GM19438 (cell line): ENCODE data around the gene SASH3.

Experiments used
- ATAC-seq: cut with Tn5 transposase; IDR thresholded peaks from one replicate; pipeline ENCODE4 v1.9.1; 2021; ENCODE audit warnings: low read depth; ENCODE audit not compliant: unreplicated experiment

SASH3 gene

GRCh38 chrX:129781680-129782495, 2.1 kb downstream of the SASH3 start:
- no peak for ATAC-seq

DNA sequence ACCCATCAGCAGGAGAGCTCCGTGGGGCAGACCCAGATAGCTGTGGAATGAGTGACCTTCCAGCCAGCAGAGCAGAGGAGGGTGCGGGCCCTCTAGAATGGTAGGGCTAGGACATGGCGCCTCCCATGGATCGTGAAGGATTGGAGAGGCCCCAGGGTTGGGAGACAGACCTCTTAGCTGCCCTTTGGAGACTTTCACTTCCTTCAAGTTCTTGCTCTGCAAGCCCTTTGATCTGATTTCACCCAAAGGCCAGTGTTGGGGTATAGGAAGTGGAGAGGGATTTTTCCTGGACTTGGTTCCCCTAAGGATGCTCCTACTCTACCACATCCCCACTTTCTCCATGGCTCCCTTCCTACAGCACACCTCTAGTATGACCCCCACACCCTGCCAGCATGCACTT, 3.0 kb downstream of the SASH3 start:
- ATAC-seq: no peak

DNA sequence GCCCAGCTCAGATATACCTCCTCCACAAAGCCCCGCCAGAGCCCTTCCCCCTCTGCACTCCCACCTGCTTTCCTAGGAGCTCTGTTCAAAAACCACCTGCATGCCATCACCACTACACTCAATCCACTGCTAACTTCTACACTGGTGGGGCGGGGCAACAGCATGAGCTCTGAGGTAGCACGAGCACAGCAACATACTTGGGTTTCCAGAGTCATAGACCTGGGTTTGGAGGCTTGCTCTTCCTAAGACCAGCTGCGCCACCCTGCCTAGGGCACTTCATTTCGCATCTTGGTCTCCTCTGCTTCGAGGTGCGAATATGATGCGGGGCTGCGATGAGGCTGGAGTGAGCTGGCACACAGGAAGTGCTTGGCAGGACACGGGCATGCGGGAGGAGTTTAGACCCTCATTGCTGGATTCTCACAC, 3.6 kb downstream of the SASH3 start:
- ATAC-seq: no peak

GRCh38 chrX:129784371-129784770, 4.6 kb downstream of the SASH3 start:
- no peak for ATAC-seq

GRCh38 chrX:129785160-129785947, 5.6 kb downstream of the SASH3 start:
- no peak for ATAC-seq

GRCh38 chrX:129786210-129786651, 6.5 kb downstream of the SASH3 start:
- ATAC-seq: peak; percentile 78

GRCh38 chrX:129787336-129788055, 7.7 kb downstream of the SASH3 start:
- ATAC-seq: no peak

DNA sequence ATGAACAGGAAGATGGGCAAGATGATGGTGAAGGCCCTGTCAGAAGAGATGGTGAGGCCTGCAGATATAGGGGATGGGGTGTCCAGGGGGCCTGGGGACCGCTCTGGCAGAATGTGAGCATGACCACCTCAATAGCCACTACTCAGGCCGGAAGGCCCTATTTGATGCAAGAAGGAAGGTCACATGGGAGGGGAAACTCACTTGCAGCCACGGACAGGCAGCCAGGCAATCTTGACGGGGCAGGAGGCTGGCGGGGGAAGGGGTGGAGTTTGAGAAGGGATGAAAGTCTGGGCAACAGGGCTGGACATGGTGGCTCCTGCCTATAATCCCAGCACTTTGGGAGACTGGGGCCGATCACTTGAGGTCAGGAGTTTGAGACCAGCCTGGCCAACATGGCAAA, 8.8 kb downstream of the SASH3 start:
- no peak for ATAC-seq

DNA sequence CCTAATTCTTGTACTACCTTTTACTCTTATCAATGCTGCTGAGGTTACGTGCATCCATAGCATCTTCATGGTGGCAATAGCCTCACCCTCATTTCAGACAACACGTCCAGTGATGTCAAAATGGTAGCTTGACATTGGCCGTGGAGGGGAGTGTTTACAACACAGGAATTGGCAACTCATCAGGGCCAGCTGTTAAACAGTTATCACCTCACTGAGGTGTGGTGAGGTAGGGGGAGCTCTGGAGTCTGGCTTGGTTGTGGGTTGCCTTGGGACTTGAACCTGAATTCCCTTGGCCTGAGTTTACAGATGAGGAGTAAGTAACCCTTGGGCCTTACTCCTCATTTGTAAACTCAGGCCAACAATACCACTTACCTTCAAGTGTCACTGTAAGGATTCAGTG, 10.4 kb downstream of the SASH3 start:
- ATAC-seq: no peak

- ATAC-seq: no peak
These were observed 11.1 kb downstream of the SASH3 start for GRCh38 chrX:129790808-129791207.

DNA sequence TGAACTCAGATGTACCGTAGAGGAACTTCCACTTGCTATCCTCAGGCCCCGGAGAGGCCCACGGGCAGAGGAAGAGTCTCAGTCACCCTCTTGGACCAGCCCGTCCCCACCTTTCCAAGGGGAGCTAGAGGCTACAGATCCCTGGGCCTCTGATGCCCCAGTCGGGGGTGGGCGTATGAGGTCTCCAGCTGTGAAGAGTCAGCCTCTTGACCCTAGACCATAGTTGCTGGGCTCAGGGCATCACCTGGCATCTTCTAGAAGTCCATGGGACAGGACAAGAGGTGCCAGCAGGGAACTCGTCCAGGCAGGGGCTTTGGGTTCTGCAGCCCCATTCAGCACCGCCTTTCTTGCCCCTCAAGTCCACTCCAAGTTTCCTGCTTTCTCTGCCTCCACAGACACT, 11.6 kb downstream of the SASH3 start:
- no peak for ATAC-seq

DNA sequence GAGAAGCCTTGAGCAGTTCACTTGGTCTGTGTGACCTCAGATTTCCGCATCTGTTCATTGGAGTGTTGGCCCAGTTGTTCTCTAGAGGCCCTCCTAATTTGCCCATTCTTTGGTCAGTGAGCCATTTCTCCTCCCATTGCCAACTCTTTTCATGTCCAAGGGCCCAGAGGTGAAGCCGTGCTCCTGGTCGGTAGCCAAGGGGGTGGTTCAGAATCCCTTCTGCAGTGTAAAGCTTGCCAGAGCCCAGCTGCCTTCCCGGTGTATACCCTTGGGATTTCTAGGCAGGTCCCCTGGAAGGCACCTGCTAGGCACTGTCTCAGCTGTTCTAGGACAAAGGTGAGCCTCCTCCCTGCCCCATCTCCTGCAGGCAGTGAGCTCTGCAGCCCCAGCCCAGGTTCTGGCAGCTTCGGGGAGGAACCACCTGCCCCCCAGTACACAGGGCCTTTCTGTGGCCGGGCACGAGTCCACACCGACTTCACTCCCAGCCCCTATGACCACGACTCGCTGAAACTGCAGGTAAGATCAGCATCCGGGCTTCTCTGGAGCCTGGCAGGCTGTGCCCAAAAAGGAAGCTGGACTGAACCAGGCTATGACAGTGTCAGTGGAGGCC, 12.3 kb downstream of the SASH3 start:
- ATAC-seq: no peak

- no peak for ATAC-seq
These were observed 13.0 kb downstream of the SASH3 start for GRCh38 chrX:129792586-129793291.

GRCh38 chrX:129793604-129794191, 13.9 kb downstream of the SASH3 start:
- no peak for ATAC-seq

DNA sequence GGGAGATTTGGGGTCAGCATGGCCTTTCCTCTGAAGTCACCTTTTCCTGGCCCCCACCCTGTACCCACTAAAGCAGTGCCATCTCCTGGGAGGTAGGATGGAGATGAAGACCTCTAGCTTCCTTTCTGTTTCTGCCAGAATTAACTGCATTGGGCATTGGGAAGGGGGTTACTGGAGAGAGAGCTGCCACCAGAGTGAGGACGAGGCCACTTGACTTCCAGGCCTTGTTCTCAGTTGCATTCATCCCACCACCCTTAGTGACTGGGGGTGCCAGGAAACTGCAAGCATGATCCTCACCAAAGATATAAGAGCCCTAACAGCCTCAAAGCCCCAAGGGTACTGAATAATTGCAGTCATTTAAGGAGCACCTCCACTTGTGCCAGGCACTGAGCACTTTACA, 15.8 kb downstream of the SASH3 start:
- ATAC-seq: no peak

DNA sequence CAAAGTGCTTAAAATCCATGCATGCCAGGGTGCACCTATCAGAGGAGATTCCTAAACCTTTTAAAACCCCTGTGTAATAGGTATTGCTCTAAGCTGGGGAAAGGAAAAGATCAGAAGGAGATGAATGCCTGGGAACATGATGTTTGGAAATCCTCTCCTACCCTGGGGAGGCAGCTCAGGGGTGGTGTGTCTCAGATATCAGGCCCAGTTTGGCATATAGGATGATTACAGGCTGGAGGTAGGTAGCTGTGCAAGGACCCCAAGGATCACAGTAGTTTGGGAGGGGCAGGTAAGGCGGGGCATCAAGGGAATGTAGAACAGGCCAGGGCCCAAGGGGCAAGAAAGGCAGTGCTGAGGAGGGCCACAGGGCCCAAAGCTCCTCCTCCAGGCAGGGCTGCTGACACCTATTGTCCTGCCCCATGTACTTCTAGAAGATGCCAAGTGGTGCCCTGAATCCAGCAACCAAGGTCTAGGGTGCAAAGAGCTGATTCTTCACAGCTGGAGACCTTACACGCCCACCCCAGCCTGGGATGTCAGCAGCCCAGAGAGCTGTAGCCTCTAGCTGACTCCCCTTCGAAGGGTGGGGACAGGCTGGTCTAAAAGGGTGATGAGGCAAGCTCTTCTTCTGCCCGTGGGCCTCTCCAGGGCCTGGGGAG, 17.6 kb downstream of the SASH3 start:
- no peak for ATAC-seq

GRCh38 chrX:129798456-129798855, 18.7 kb downstream of the SASH3 start:
- ATAC-seq: no peak

- no peak for ATAC-seq
These were observed 19.1 kb downstream of the SASH3 start for GRCh38 chrX:129798888-129799287.

GRCh38 chrX:129800186-129800585, 20.4 kb downstream of the SASH3 start:
- no peak for ATAC-seq
